Trophoblast cell (in vitro differentiated cells and primary cell): ENCODE data around the gene C2orf74.
A peak's percentile ranks its signal among the peaks of the same experiment; 100 is the strongest.

Experiments used
- DNase-seq, 2 donors: peaks; one replicate each; pipeline ENCODE4 v3.0.0-alpha.2; 2016
- H2AFZ ChIP-seq: 2 replicates; pipeline ENCODE4 v1.6.1; 2013; ENCODE audit warnings: low read length, moderate library complexity, mild to moderate bottlenecking; ENCODE audit not compliant: insufficient read depth, poor library complexity
- H2AK5ac ChIP-seq: 2 replicates; pipeline ENCODE4 v1.6.1; 2013; ENCODE audit warnings: mild to moderate bottlenecking, low read length
- H2BK120ac ChIP-seq: 2 replicates; pipeline ENCODE4 v1.6.1; 2013; ENCODE audit warnings: low read length, mild to moderate bottlenecking, moderate library complexity; ENCODE audit not compliant: insufficient read depth, poor library complexity
- H2BK12ac ChIP-seq: 2 replicates; pipeline ENCODE4 v1.6.1; 2013; ENCODE audit warnings: mild to moderate bottlenecking, low read length, moderate library complexity
- H2BK5ac ChIP-seq: 2 replicates; pipeline ENCODE4 v1.6.1; 2013; ENCODE audit warnings: low read length, low read depth, moderate library complexity, mild to moderate bottlenecking; ENCODE audit not compliant: poor library complexity
- H3K14ac ChIP-seq: 2 replicates; pipeline ENCODE4 v1.6.1; 2013; ENCODE audit warnings: mild to moderate bottlenecking, low read length
- H3K18ac ChIP-seq: 2 replicates; pipeline ENCODE4 v1.6.1; 2013; ENCODE audit warnings: mild to moderate bottlenecking, low read length
- H3K23ac ChIP-seq: 2 replicates; pipeline ENCODE4 v1.6.1; 2013; ENCODE audit warnings: low read length
- H3K27ac ChIP-seq: 2 replicates; pipeline ENCODE4 v1.5.1; 2013; ENCODE audit warnings: low read depth, mild to moderate bottlenecking, inconsistent platforms, low read length, moderate library complexity
- H3K27me3 ChIP-seq: 2 replicates; pipeline ENCODE4 v1.6.1; 2013; ENCODE audit warnings: inconsistent platforms, mild to moderate bottlenecking, low read length, moderate library complexity; ENCODE audit not compliant: insufficient read depth
- H3K36me3 ChIP-seq, 2 experiments: 1 replicate in 1 of 2; 2 replicates in 1 of 2; pipeline ENCODE4 v1.6.1; 2013; ENCODE audit warnings: low read length in 2 of 2, mild to moderate bottlenecking in 2 of 2, moderate library complexity in 1 of 2; ENCODE audit not compliant: insufficient read depth in 2 of 2, control insufficient read depth in 1 of 2
- H3K4ac ChIP-seq: 2 replicates; pipeline ENCODE4 v1.6.1; 2013; ENCODE audit warnings: low read depth, mild to moderate bottlenecking, low read length, moderate library complexity
- H3K4me1 ChIP-seq, 2 experiments: 1 replicate in 1 of 2; 2 replicates in 1 of 2; pipeline ENCODE4 v1.6.1; 2013; ENCODE audit warnings: low read length in 2 of 2, mild to moderate bottlenecking in 2 of 2, moderate library complexity in 1 of 2; ENCODE audit not compliant: insufficient read depth in 2 of 2, control insufficient read depth in 1 of 2
- H3K4me2 ChIP-seq: 2 replicates; pipeline ENCODE4 v1.6.1; 2013; ENCODE audit warnings: inconsistent platforms, mild to moderate bottlenecking, low read length, moderate library complexity
- H3K4me3 ChIP-seq: 2 replicates; pipeline ENCODE4 v1.5.1; 2013; ENCODE audit warnings: mild to moderate bottlenecking, low read depth, low read length, inconsistent platforms
- H3K79me1 ChIP-seq: one replicate; pipeline ENCODE4 v1.6.1; 2013; ENCODE audit warnings: low read length
- H3K79me2 ChIP-seq: 2 replicates; pipeline ENCODE4 v1.6.1; 2013; ENCODE audit warnings: low read length, mild to moderate bottlenecking; ENCODE audit not compliant: control insufficient read depth, insufficient read depth, poor library complexity
- H3K9ac ChIP-seq: 2 replicates; pipeline ENCODE4 v1.6.1; 2013; ENCODE audit warnings: mild to moderate bottlenecking, low read length
- H3K9me3 ChIP-seq: 2 replicates; pipeline ENCODE4 v1.6.1; 2013; ENCODE audit warnings: low read depth, mild to moderate bottlenecking, control low read depth, inconsistent platforms, low read length; ENCODE audit not compliant: insufficient read depth
- H4K12ac ChIP-seq: 2 replicates; pipeline ENCODE4 v1.6.1; 2013; ENCODE audit warnings: low read depth, mild to moderate bottlenecking, low read length, moderate library complexity
- H4K8ac ChIP-seq: 2 replicates; pipeline ENCODE4 v1.6.1; 2013; ENCODE audit warnings: low read depth, mild to moderate bottlenecking, low read length, moderate library complexity
- H4K91ac ChIP-seq: one replicate; pipeline ENCODE4 v1.6.1; 2013; ENCODE audit warnings: low read depth, mild to moderate bottlenecking, low read length, moderate library complexity
- WGBS: extraction: QIAGEN DNeasy Blood & Tissue Kit; methylation state at CpG from one replicate; pipeline ENCODE4 v1.1.7; 2013; ENCODE audit warnings: missing lambda C conversion rate; ENCODE audit not compliant: insufficient read length, insufficient coverage; ENCODE audit errors: extremely low coverage; 5-methylcytosine and 5-hydroxymethylcytosine counted together

C2orf74 gene

GRCh38 chr2:61178603-61179545 lies 16.9 kb downstream of the C2orf74 start:
- H3K4me2 ChIP-seq = peak overlapping the region; percentile 72
- no peak overlapping the region for H2BK5ac ChIP-seq
- H2BK12ac ChIP-seq = no peak overlapping the region
- no peak overlapping the region for H3K4me3 ChIP-seq
- no peaks in the 10 kb centered on the region for H3K9me3 ChIP-seq
- H3K4ac ChIP-seq = peak overlapping the region; percentile 10
- H4K91ac ChIP-seq = no peak overlapping the region
- peaks cover 12 to 22% of the 10 kb centered on the region in 2 experiments for H3K36me3 ChIP-seq
- H3K27me3 ChIP-seq = no peaks in the 10 kb centered on the region
- no peak overlapping the region for H3K9ac ChIP-seq
- no peak overlapping the region for H3K23ac ChIP-seq
- H4K8ac ChIP-seq = no peak overlapping the region
- no peak overlapping the region for H3K27ac ChIP-seq
- H3K18ac ChIP-seq = no peak overlapping the region
- peaks cover 12% of the 10 kb centered on the region for H3K79me1 ChIP-seq
- peaks cover 11% of the 10 kb centered on the region for H3K79me2 ChIP-seq
- no peak overlapping the region for H2BK120ac ChIP-seq
- H4K12ac ChIP-seq = peak overlapping the region; percentile 1
- peak overlapping the region; percentile 75 for H2AK5ac ChIP-seq
- peak overlapping the region; percentile 2 for H3K14ac ChIP-seq
- H3K4me1 ChIP-seq = peaks cover 19 to 24% of the 10 kb centered on the region in 2 experiments
- no CpG with 5 or more reads among the region's 22 CpGs for WGBS
- DNase-seq = no peak
- H2AFZ ChIP-seq = no peak overlapping the region

GRCh38 chr2:61179701-61180639 lies 18.0 kb downstream of the C2orf74 start:
- H2AFZ ChIP-seq = peak overlapping the region; percentile 17
- H3K9ac ChIP-seq = no peak overlapping the region
- no peak overlapping the region for H2AK5ac ChIP-seq

GRCh38 chr2:61180686-61181085 lies 18.7 kb downstream of the C2orf74 start:
- DNase-seq = no peak
- Histone ChIP-seq H3K14ac (no peak overlapping the region), H2AFZ (no peak overlapping the region), H3K4me2 (no peak overlapping the region), H2BK12ac (no peak overlapping the region), H3K27ac (no peak overlapping the region), H3K79me2 (peaks cover 11% of the 10 kb centered on the region), H3K27me3 (no peaks in the 10 kb centered on the region), H3K4ac (no peak overlapping the region), H4K12ac (no peak overlapping the region), H3K18ac (peak overlapping the region; percentile 19), H3K23ac (no peak overlapping the region), H3K4me1 (peaks cover 19 to 24% of the 10 kb centered on the region in 2 experiments), H2BK120ac (no peak overlapping the region), H3K36me3 (peaks cover 17 to 36% of the 10 kb centered on the region in 2 experiments), H4K8ac (no peak overlapping the region), H3K9ac (no peak overlapping the region), H4K91ac (peak overlapping the region; percentile 29), H3K79me1 (peaks cover 12% of the 10 kb centered on the region), H3K4me3 (no peak overlapping the region), H2BK5ac (no peak overlapping the region), H3K9me3 (no peaks in the 10 kb centered on the region), H2AK5ac (no peak overlapping the region)
- no CpG with 5 or more reads among the region's 6 CpGs for WGBS

More at GRCh38 chr2:61179701-61180639, 18.0 kb downstream of the C2orf74 start:
- H3K4me2 ChIP-seq = no peak overlapping the region
- no peaks in the 10 kb centered on the region for H3K27me3 ChIP-seq
- no CpG with 5 or more reads among the region's 14 CpGs for WGBS
- no peak overlapping the region for H3K4ac ChIP-seq
- H4K8ac ChIP-seq = no peak overlapping the region
- peak overlapping the region; percentile 19 for H3K18ac ChIP-seq
- no peak for DNase-seq
- no peak overlapping the region for H3K23ac ChIP-seq
- H4K12ac ChIP-seq = peak overlapping the region; percentile 6
- H3K79me2 ChIP-seq = peaks cover 11% of the 10 kb centered on the region
- no peak overlapping the region for H3K27ac ChIP-seq
- peak overlapping the region; percentile 29 for H4K91ac ChIP-seq
- no peak overlapping the region for H3K4me3 ChIP-seq
- H3K4me1 ChIP-seq = peaks cover 19 to 24% of the 10 kb centered on the region in 2 experiments
- H2BK5ac ChIP-seq = no peak overlapping the region
- peaks cover 17 to 29% of the 10 kb centered on the region in 2 experiments for H3K36me3 ChIP-seq
- H3K79me1 ChIP-seq = peaks cover 12% of the 10 kb centered on the region
- H3K14ac ChIP-seq = peak overlapping the region; percentile 5
- no peaks in the 10 kb centered on the region for H3K9me3 ChIP-seq
- H2BK12ac ChIP-seq = no peak overlapping the region
- no peak overlapping the region for H2BK120ac ChIP-seq

- WGBS = no CpG with 5 or more reads among the region's 10 CpGs
These were observed 19.5 kb downstream of the C2orf74 start for GRCh38 chr2:61181382-61182058.

More at GRCh38 chr2:61181382-61182058, 19.5 kb downstream of the C2orf74 start:
- Histone ChIP-seq H4K8ac (no peak overlapping the region), H3K79me2 (peaks cover 11% of the 10 kb centered on the region), H3K27ac (no peak overlapping the region), H3K36me3 (peaks cover 17 to 38% of the 10 kb centered on the region in 2 experiments), H3K4me3 (no peak overlapping the region), H2BK5ac (no peak overlapping the region), H2AFZ (no peak overlapping the region), H3K79me1 (peaks cover 12% of the 10 kb centered on the region), H3K9me3 (no peaks in the 10 kb centered on the region), H4K12ac (no peak overlapping the region), H2AK5ac (no peak overlapping the region), H3K14ac (no peak overlapping the region), H3K23ac (no peak overlapping the region), H3K27me3 (no peaks in the 10 kb centered on the region), H3K4me1 (peaks cover 19 to 23% of the 10 kb centered on the region in 2 experiments), H3K4me2 (no peak overlapping the region), H4K91ac (no peak overlapping the region), H2BK12ac (no peak overlapping the region), H3K4ac (no peak overlapping the region), H2BK120ac (no peak overlapping the region), H3K9ac (no peak overlapping the region), H3K18ac (no peak overlapping the region)
- DNase-seq = no peak
